Measurements from ENCODE around the gene PSTPIP2.

GRCh38 chr18:46099463-46099862 is 27.4 kb upstream of the PSTPIP2 start:
- no peak for TF ChIP-seq CTCF (conservative IDR thresholded peaks at IDR 0.05)
- TF ChIP-seq EZH2 (IDR thresholded peaks at IDR 0.05; ENCODE audit: low read depth), result no peak

Measured in PC-9 (cell line).